DOHH2 (cell line): ENCODE results near the gene SPATA21.

Source experiments
- H3F3A ChIP-seq: fragments of 200-600 bp; sonication (generic), shearing (Covaris generic); 2 replicates; pipeline ENCODE4 v1.6.0; 2016; ENCODE audit warnings: antibody characterized with exemption, mild to moderate bottlenecking; ENCODE audit not compliant: control insufficient read depth, insufficient read depth
- H3K27ac ChIP-seq: fragments of 200-600 bp; sonication (generic); 2 replicates; pipeline ENCODE4 v1.5.1; 2014; ENCODE audit warnings: low read depth, mild to moderate bottlenecking, low read length, moderate library complexity
- H3K27me3 ChIP-seq: fragments of 200-600 bp; sonication (generic); 2 replicates; pipeline ENCODE4 v1.6.1; 2014; ENCODE audit warnings: mild to moderate bottlenecking, low read length, mixed read lengths; ENCODE audit not compliant: control insufficient read depth
- H3K36me3 ChIP-seq: fragments of 200-600 bp; sonication (generic); 2 replicates; pipeline ENCODE4 v1.6.1; 2014; ENCODE audit warnings: mild to moderate bottlenecking, low read length, moderate library complexity, mixed read lengths; ENCODE audit not compliant: control insufficient read depth
- H3K4me1 ChIP-seq: fragments of 200-600 bp; sonication (generic); 2 replicates; pipeline ENCODE4 v1.6.1; 2014; ENCODE audit warnings: mild to moderate bottlenecking, low read length, mixed read lengths; ENCODE audit not compliant: control insufficient read depth
- H3K4me2 ChIP-seq: fragments of 200-600 bp; sonication (generic); 2 replicates; pipeline ENCODE4 v1.6.0; 2014; ENCODE audit warnings: mild to moderate bottlenecking, low read length, moderate library complexity
- H3K4me3 ChIP-seq: fragments of 200-600 bp; sonication (generic); 2 replicates; pipeline ENCODE4 v1.5.1; 2014; ENCODE audit warnings: mild to moderate bottlenecking, low read length, mixed read lengths
- H3K79me2 ChIP-seq: fragments of 200-600 bp; sonication (generic); 2 replicates; pipeline ENCODE4 v1.6.1; 2014; ENCODE audit warnings: mild to moderate bottlenecking, low read length, mixed read lengths; ENCODE audit not compliant: control insufficient read depth
- H3K9me2 ChIP-seq: fragments of 200-600 bp; sonication (generic); replicated peaks from 2 replicates; pipeline ENCODE4 v1.6.1; 2014; ENCODE audit warnings: mild to moderate bottlenecking, low read length, mixed read lengths; ENCODE audit not compliant: control insufficient read depth
- H3K9me3 ChIP-seq: fragments of 200-600 bp; sonication (generic); 2 replicates; pipeline ENCODE4 v1.6.1; 2014; ENCODE audit warnings: antibody characterized with exemption, low read length, mixed read lengths; ENCODE audit not compliant: control insufficient read depth, insufficient read depth
- H4K20me1 ChIP-seq: fragments of 200-600 bp; sonication (generic); 2 replicates; pipeline ENCODE4 v1.6.0; 2014; ENCODE audit warnings: low read depth, mild to moderate bottlenecking, antibody characterized with exemption, low read length, moderate library complexity; ENCODE audit not compliant: control insufficient read depth, insufficient read depth
- CTCF ChIP-seq: fragments of 200-600 bp; sonication (generic); IDR thresholded peaks from one replicate; pipeline ENCODE4 v1.5.1; 2014; ENCODE audit warnings: antibody characterized with exemption, mild to moderate bottlenecking, low read depth, low read length; ENCODE audit not compliant: poor library complexity, severe bottlenecking
- EZH2phosphoT487 ChIP-seq: fragments of 200-600 bp; sonication (generic); IDR thresholded peaks from 2 replicates; pipeline ENCODE4 v1.6.1; 2017; ENCODE audit warnings: borderline replicate concordance, mild to moderate bottlenecking, antibody characterized with exemption, low read length, moderate library complexity, mixed read lengths

SPATA21 gene

GRCh38 chr1:16464917-16465625 is 27.8 kb upstream of the SPATA21 start:
- Histone ChIP-seq H3K79me2 (no peaks in the 10 kb centered on the region), H3K4me2 (no peak overlapping the region), H4K20me1 (no peaks in the 10 kb centered on the region), H3K4me3 (no peak overlapping the region), H3F3A (no peaks in the 10 kb centered on the region), H3K9me2 (no peaks in the 10 kb centered on the region), H3K27me3 (no peaks in the 10 kb centered on the region), H3K27ac (no peak overlapping the region), H3K36me3 (peaks cover 20% of the 10 kb centered on the region), H3K4me1 (no peaks in the 10 kb centered on the region), H3K9me3 (no peaks in the 10 kb centered on the region)
- TF ChIP-seq EZH2phosphoT487 (no peak), CTCF (no peak)

GRCh38 chr1:16462773-16463330 is 25.6 kb upstream of the SPATA21 start:
- Histone ChIP-seq H3K27ac (no peak overlapping the region), H3K4me2 (no peak overlapping the region), H3K9me3 (no peaks in the 10 kb centered on the region), H3K79me2 (no peaks in the 10 kb centered on the region), H3K4me3 (no peak overlapping the region), H3K27me3 (no peaks in the 10 kb centered on the region), H3F3A (no peaks in the 10 kb centered on the region), H4K20me1 (no peaks in the 10 kb centered on the region), H3K4me1 (no peaks in the 10 kb centered on the region), H3K9me2 (no peaks in the 10 kb centered on the region), H3K36me3 (peaks cover 43% of the 10 kb centered on the region)
- TF ChIP-seq CTCF (no peak), EZH2phosphoT487 (no peak)

- Histone ChIP-seq H4K20me1 (no peaks in the 10 kb centered on the region), H3K4me1 (no peaks in the 10 kb centered on the region), H3K4me2 (no peak overlapping the region), H3K27ac (no peak overlapping the region), H3K9me2 (no peaks in the 10 kb centered on the region), H3K79me2 (no peaks in the 10 kb centered on the region), H3K9me3 (no peaks in the 10 kb centered on the region), H3K4me3 (no peak overlapping the region), H3F3A (no peaks in the 10 kb centered on the region), H3K27me3 (no peaks in the 10 kb centered on the region), H3K36me3 (peaks cover 53% of the 10 kb centered on the region)
- TF ChIP-seq CTCF: no peak
- TF ChIP-seq EZH2phosphoT487: no peak
These were observed 24.5 kb upstream of the SPATA21 start for GRCh38 chr1:16461681-16462080.
